ENCODE results near the gene PEX12. TPM values are rescaled to one million over a fixed set of nuclear protein-coding genes. Genes with fewer than 3 reads are reported as not detected.
A peak's percentile ranks its signal among the peaks of the same experiment; 100 is the strongest.

PEX12 gene
- total RNA-seq, 1 donor from 2014 or later = 2.9 TPM

- TF ChIP-seq, protein P1, sequence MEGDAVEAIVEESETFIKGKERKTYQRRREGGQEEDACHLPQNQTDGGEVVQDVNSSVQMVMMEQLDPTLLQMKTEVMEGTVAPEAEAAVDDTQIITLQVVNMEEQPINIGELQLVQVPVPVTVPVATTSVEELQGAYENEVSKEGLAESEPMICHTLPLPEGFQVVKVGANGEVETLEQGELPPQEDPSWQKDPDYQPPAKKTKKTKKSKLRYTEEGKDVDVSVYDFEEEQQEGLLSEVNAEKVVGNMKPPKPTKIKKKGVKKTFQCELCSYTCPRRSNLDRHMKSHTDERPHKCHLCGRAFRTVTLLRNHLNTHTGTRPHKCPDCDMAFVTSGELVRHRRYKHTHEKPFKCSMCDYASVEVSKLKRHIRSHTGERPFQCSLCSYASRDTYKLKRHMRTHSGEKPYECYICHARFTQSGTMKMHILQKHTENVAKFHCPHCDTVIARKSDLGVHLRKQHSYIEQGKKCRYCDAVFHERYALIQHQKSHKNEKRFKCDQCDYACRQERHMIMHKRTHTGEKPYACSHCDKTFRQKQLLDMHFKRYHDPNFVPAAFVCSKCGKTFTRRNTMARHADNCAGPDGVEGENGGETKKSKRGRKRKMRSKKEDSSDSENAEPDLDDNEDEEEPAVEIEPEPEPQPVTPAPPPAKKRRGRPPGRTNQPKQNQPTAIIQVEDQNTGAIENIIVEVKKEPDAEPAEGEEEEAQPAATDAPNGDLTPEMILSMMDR (IDR thresholded peaks at IDR 0.05) = no peak
- no peak for TF ChIP-seq POLR2A (IDR thresholded peaks at IDR 0.05)
- TF ChIP-seq POLR2AphosphoS5 (IDR thresholded peaks at IDR 0.05; ENCODE audit: insufficient read depth in 1 of 2, low read depth in 1 of 2) = no peak
- H3K4me3 ChIP-seq = no peak overlapping the region
- intact Hi-C loops (cut with DNase I) = no loop called here
- H3K4me1 ChIP-seq = no peaks in the 10 kb centered on the region
- no peaks in the 10 kb centered on the region for H3K27me3 ChIP-seq
- no peaks in the 10 kb centered on the region for H3K36me3 ChIP-seq
- H3K27ac ChIP-seq = no peak overlapping the region
- DNase-seq (ENCODE audit: extremely low spot score in 2 of 2) = peak in 1 of 2 donors; percentile 16
- no peaks in the 10 kb centered on the region for H3K9me3 ChIP-seq
Measured at GRCh38 chr17:35555691-35556090, 22.7 kb downstream of the PEX12 start.

- Histone ChIP-seq H3K36me3 (no peaks in the 10 kb centered on the region), H3K4me3 (no peak overlapping the region), H3K27me3 (no peaks in the 10 kb centered on the region), H3K9me3 (no peaks in the 10 kb centered on the region), H3K27ac (no peak overlapping the region), H3K4me1 (no peaks in the 10 kb centered on the region)
- intact Hi-C loops (cut with DNase I) = no loop called here
- peak in 1 of 2 donors; percentile 5 for DNase-seq (ENCODE audit: extremely low spot score in 2 of 2)
- TF ChIP-seq, protein P1 (IDR thresholded peaks at IDR 0.05) = no peak
- no peak for TF ChIP-seq POLR2A (IDR thresholded peaks at IDR 0.05)
Measured at GRCh38 chr17:35554668-35555067, 23.7 kb downstream of the PEX12 start.

- no peak overlapping the region for H3K27ac ChIP-seq
- H3K4me1 ChIP-seq = no peaks in the 10 kb centered on the region
- H3K9me3 ChIP-seq = no peaks in the 10 kb centered on the region
- TF ChIP-seq POLR2AphosphoS5 (IDR thresholded peaks at IDR 0.05; ENCODE audit: insufficient read depth in 1 of 2, low read depth in 1 of 2) = no peak
- no peak for TF ChIP-seq POLR2A (IDR thresholded peaks at IDR 0.05)
- TF ChIP-seq, protein P1 (IDR thresholded peaks at IDR 0.05) = no peak
- no peaks in the 10 kb centered on the region for H3K27me3 ChIP-seq
- DNase-seq (ENCODE audit: extremely low spot score in 2 of 2) = peak in 1 of 2 donors; percentile 1
- H3K36me3 ChIP-seq = no peaks in the 10 kb centered on the region
- no peak overlapping the region for H3K4me3 ChIP-seq
- intact Hi-C loops (cut with DNase I) = no loop called here
Measured at GRCh38 chr17:35553310-35553709, 25.1 kb downstream of the PEX12 start.

GRCh38 chr17:35548978-35549377, 29.4 kb downstream of the PEX12 start:
- Histone ChIP-seq H3K27ac (no peak overlapping the region), H3K27me3 (no peaks in the 10 kb centered on the region), H3K9me3 (no peaks in the 10 kb centered on the region), H3K4me1 (no peaks in the 10 kb centered on the region), H3K4me3 (no peak overlapping the region), H3K36me3 (no peaks in the 10 kb centered on the region)
- TF ChIP-seq POLR2A (IDR thresholded peaks at IDR 0.05) (no peak), POLR2AphosphoS5 (IDR thresholded peaks at IDR 0.05; ENCODE audit: insufficient read depth in 1 of 2, low read depth in 1 of 2) (no peak)
- TF ChIP-seq, protein P1 (IDR thresholded peaks at IDR 0.05) = no peak
- DNase-seq (ENCODE audit: extremely low spot score in 2 of 2) = no peak
- intact Hi-C loops (cut with DNase I) = no loop called here

GRCh38 chr17:35548208-35548810, 30.1 kb downstream of the PEX12 start:
- intact Hi-C loops (cut with DNase I) = no loop called here
- Histone ChIP-seq H3K9me3 (no peaks in the 10 kb centered on the region), H3K27ac (no peak overlapping the region)

More at GRCh38 chr17:35548208-35548810, 30.1 kb downstream of the PEX12 start:
- no peak for DNase-seq (ENCODE audit: extremely low spot score in 2 of 2)
- no peak overlapping the region for H3K4me3 ChIP-seq
- TF ChIP-seq POLR2A (IDR thresholded peaks at IDR 0.05) (no peak), POLR2AphosphoS5 (IDR thresholded peaks at IDR 0.05; ENCODE audit: insufficient read depth in 1 of 2, low read depth in 1 of 2) (no peak)
- TF ChIP-seq, protein P1 (IDR thresholded peaks at IDR 0.05) = no peak
- no peaks in the 10 kb centered on the region for H3K27me3 ChIP-seq
- H3K4me1 ChIP-seq = no peaks in the 10 kb centered on the region
- no peaks in the 10 kb centered on the region for H3K36me3 ChIP-seq
